ENCODE measurements around the gene ZNF48.

GRCh38 chr16:30430428-30430970 lies 35.3 kb downstream of the ZNF48 start:
- TF ChIP-seq CTCF (IDR thresholded peaks at IDR 0.05) = no peak
- no peak for TF ChIP-seq POLR2AphosphoS5 (IDR thresholded peaks at IDR 0.05)
- no peak for TF ChIP-seq POLR2A (IDR thresholded peaks at IDR 0.05)

Data from prostate gland (tissue), 2 donors.